ENCODE results near the gene CRB3. TPM values are rescaled to one million over a fixed set of nuclear protein-coding genes. Genes with fewer than 3 reads are reported as not detected.

Gene CRB3
- total and polyA plus RNA-seq, 2 of the 4 experiments (the other 2 are of a cell fraction): not detected

GRCh38 chr19:6448045-6448444 is 16.0 kb upstream of the CRB3 start:
- no peak overlapping the region for H2BK5ac ChIP-seq (ENCODE audit: low read depth, low read length, poor library complexity, severe bottlenecking)

More at GRCh38 chr19:6448045-6448444, 16.0 kb upstream of the CRB3 start:
- Histone ChIP-seq H2BK20ac (ENCODE audit: low read depth, low read length) (no peak overlapping the region), H2AK9ac (replicated peaks; ENCODE audit: low read depth, low read length, poor library complexity) (no peak overlapping the region), H3K27me3 (ENCODE audit: control insufficient read depth, insufficient read depth, low read length) (no peaks in the 10 kb centered on the region), H3K4me2 (ENCODE audit: low read depth, low read length) (no peak overlapping the region), H3K4me3 (ENCODE audit: insufficient read depth, low read depth, low read length) (no peak overlapping the region), H2BK15ac (ENCODE audit: low read depth, low read length) (no peak overlapping the region), H4K8ac (ENCODE audit: low read depth in 2 of 2, low read length in 2 of 2) (no peak overlapping the region), H4K20me1 (ENCODE audit: insufficient read depth, low read length) (no peaks in the 10 kb centered on the region), H3K56ac (ENCODE audit: extremely low read depth, insufficient read depth, low read length) (no peak overlapping the region), H3K9me1 (ENCODE audit: insufficient read depth, low read length) (no peaks in the 10 kb centered on the region), H3K9ac (ENCODE audit: low read depth, low read length) (no peak overlapping the region), H3K4ac (ENCODE audit: low read depth, low read length) (no peak overlapping the region), H3K27ac (ENCODE audit: insufficient read depth, low read length) (no peak overlapping the region), H3K36me3 (ENCODE audit: control insufficient read depth, insufficient read depth, low read length) (peaks cover 6% of the 10 kb centered on the region; the same call in 1 of the 2 replicates), H4K91ac (ENCODE audit: insufficient read depth, low read depth, low read length) (no peak overlapping the region), H3K9me3 (ENCODE audit: control insufficient read depth, insufficient read depth, low read length) (no peaks in the 10 kb centered on the region; the same call in 1 of the 2 replicates), H3K79me1 (ENCODE audit: low read depth in 1 of 2, low read length in 2 of 2) (no peaks in the 10 kb centered on the region), H3K4me1 (ENCODE audit: control insufficient read depth, insufficient read depth, low read length) (no peaks in the 10 kb centered on the region), H3K23ac (ENCODE audit: low read depth, low read length) (no peak overlapping the region), H3K14ac (replicated peaks; ENCODE audit: low read depth, low read length) (no peak overlapping the region), H4K5ac (ENCODE audit: low read depth, low read length) (no peak overlapping the region), H2BK120ac (ENCODE audit: low read depth, low read length) (no peak overlapping the region), H2AK5ac (ENCODE audit: low read depth, low read length) (no peak overlapping the region), H3K18ac (ENCODE audit: low read depth, low read length) (no peak overlapping the region), H2AFZ (replicated peaks; ENCODE audit: low read length, poor library complexity) (no peak overlapping the region)
- BruUV-seq (replicated peaks): no TSS peak
- WGBS, 2 experiments (ENCODE audit: extremely low coverage in 2 of 2, insufficient read length in 1 of 2): 100% methylated on average over 2 of the region's 3 CpGs; no CpG with 5 or more reads in 1 of the 2 experiments
- ChIA-PET POLR2A (ENCODE audit: unreplicated experiment) (no interaction called here), CTCF (no interaction called here)
- TF ChIP-seq NFE2L2 (IDR thresholded peaks at IDR 0.05; ENCODE audit: low read depth, low read length): no peak
- TF ChIP-seq CEBPB (IDR thresholded peaks at IDR 0.05; ENCODE audit: low read depth, low read length): no peak
- no peak for TF ChIP-seq MAFK (IDR thresholded peaks at IDR 0.05; ENCODE audit: low read depth, low read length)
- TF ChIP-seq FOS (IDR thresholded peaks at IDR 0.05; ENCODE audit: low read depth, low read length): no peak
- TF ChIP-seq CTCF (conservative IDR thresholded peaks at IDR 0.05; ENCODE audit: low read depth, low read length): no peak
- TF ChIP-seq RCOR1 (IDR thresholded peaks at IDR 0.05; ENCODE audit: insufficient replicate concordance, low read length): no peak
- TF ChIP-seq RAD21 (IDR thresholded peaks at IDR 0.05; ENCODE audit: low read length): no peak
- no peak for TF ChIP-seq MXI1 (IDR thresholded peaks at IDR 0.05; ENCODE audit: borderline replicate concordance, low read depth, low read length)
- no peak for TF ChIP-seq ELK1 (IDR thresholded peaks at IDR 0.05; ENCODE audit: borderline replicate concordance, low read depth, low read length)
- no peak for TF ChIP-seq BHLHE40 (IDR thresholded peaks at IDR 0.05; ENCODE audit: low read depth, low read length)
- no peak for TF ChIP-seq RFX5 (IDR thresholded peaks at IDR 0.05; ENCODE audit: low read depth, low read length)
- TF ChIP-seq USF2 (IDR thresholded peaks at IDR 0.05; ENCODE audit: low read depth, low read length): no peak
- no peak for TF ChIP-seq SMC3 (IDR thresholded peaks at IDR 0.05; ENCODE audit: low read depth, low read length)
- no peak for TF ChIP-seq CHD1 (IDR thresholded peaks at IDR 0.05; ENCODE audit: low read depth, low read length)
- no peak for TF ChIP-seq MAZ (IDR thresholded peaks at IDR 0.05; ENCODE audit: borderline replicate concordance, low read depth, low read length)
- no peak for TF ChIP-seq POLR2A (IDR thresholded peaks at IDR 0.05; ENCODE audit: low read depth, low read length)
- no peak for DNase-seq
- no peak for ATAC-seq (ENCODE audit: low read depth)
- intact Hi-C loops (cut with micrococcal nuclease) (no loop called here), in situ Hi-C loops (cut with MboI; ENCODE audit: low sequenced_read_pairs) (no loop called here), dilution Hi-C loops (cut with HindIII; ENCODE audit: low sequenced_read_pairs, unreplicated experiment) (no loop called here)
